Measurements from ENCODE around the gene TRPV5. TPM values are rescaled to one million over a fixed set of nuclear protein-coding genes. Genes with fewer than 3 reads are reported as not detected.

Gene TRPV5
- total RNA-seq, 1 donor from 2014 or later: not detected

DNA sequence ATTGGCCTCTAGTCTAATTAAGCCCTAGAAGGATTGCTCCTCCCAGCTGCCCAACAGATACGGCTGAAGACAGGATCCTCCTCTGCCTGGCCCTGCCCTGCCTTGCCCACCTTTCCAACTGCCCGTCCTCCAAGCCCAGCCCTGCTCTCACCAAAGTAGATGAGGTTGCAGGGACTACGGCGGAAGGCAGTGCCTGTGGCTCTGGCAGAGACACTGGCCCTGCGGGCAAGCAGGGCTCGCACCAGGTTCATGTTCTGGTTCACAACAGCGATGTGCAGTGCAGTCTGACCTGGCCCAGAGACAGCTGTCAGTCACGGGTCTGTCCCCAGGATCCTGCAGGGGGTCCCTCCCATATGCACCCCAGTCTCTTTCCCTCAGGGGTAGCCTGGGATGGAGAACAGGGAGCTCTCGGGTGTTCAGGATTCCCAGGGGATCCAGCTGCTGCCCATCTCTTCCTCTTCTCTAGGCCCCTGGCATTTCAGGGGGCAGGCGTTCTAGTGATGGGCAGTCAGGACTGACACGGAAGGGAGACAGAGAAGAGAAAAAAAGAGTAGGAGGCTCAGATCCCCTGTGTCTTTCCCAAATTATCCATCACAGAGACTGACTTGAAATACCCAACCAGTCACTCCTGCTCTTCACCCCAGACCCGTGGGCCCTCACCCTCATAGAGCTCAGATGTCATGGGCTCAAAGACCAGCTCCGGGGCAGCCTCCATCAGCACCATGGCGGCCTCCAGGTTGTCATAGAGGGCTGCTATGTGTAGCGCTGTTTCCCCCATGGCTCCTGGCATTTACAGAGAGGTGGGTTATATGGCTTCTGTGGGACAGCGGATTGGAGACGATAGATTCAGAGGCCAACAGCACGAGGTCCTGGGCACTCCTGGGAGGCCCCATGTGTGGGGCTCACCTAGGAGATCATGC is 56.3 kb downstream of the TRPV5 start:
- intact Hi-C loops (cut with micrococcal nuclease): no loop called here
- DNase-seq (no peak), ATAC-seq (no peak)

DNA sequence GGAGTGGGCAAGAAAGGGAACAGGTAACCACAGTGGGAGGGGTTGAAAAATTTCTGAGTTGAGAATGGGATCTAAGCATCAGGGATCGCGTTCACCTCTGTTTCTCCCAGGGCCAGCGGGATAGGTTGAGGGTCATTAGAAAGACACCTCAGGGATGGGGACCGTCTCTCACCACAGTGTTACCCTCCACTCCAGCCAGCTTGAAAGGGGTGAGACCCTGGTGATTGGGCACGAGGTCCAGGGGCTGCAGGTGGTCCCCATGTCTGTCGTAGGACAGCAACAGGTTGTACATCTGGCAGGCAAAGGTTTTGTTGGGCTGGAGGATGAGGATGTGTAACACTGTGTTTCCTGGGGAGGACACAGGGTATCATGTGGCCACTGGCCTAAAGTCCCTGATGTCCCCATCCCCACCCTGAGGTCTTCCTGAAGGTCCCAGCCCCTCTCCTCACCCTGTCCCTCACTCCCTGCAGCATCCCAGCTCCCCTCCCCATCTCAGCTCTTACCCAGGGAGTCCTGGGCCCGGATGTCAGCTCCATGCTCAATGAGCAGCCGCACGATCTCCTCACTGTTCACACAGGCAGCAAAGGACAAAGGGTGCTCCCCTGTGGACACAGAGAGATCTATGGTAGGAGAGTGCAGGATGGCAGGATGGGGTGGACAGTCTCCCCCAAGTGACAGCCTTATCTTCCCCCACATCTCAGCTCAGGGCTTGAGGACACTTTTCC is 57.1 kb downstream of the TRPV5 start:
- no peak for ATAC-seq
- no peak for DNase-seq
- intact Hi-C loops (cut with micrococcal nuclease): no loop called here

DNA sequence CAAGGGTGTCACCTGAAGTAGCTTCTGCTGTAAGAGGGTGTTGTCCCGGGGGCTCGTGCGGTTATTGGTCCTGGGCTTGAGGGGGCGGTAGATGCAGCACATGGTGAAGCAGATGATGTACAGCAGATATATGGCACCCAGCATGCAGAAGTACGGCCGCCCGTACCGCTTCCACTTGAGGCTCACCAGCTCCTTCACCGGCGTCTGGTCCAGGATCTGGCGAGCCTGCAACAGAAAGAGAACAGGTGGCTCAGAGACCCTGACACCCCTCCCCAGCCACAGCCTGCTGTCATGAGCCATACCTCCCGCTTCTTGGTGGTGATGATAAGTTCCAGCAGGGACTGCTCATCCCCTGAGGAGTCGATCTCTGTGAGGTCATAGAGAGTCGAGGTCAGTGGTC is 58.1 kb downstream of the TRPV5 start:
- intact Hi-C loops (cut with micrococcal nuclease): no loop called here
- no peak for DNase-seq
- no peak for ATAC-seq

DNA sequence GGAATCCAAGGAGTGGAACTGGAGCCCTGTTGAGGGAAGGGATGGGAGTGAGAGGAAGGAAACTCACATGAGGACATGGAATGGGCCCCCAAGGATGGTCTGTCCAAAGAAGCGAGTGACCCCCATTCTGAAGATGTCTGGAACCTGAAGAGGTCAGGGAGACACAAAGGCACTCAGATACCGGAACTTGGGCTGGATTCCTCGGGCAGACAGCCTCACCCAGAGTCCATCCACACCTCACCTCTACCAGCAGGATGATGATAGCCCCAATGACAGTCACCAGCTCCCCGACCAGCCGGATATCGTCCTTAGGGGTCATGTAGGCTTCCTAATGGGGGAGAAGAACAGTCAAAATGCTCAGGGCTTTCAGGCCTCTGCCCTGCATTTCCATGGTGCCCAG is 58.7 kb downstream of the TRPV5 start:
- ATAC-seq: no peak
- intact Hi-C loops (cut with micrococcal nuclease): no loop called here
- DNase-seq: no peak

DNA sequence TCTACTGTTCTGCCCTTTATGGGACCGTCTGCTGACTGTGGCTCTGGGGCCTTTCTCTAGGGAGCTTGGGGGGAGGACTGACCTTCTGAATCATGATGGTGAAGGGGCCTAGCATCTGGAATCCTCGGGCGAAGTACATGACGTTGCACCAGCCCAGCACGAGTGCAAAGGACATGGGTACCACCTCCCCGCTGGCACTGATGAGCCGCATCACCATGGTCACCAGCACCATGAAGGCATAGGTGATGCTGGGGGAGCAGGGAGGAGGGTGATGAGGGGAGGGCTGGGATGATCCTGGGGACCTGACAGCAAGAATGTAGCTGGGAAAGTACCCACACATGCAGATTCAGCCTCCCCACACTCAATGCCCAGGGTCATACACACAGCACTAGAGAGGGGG is 59.1 kb downstream of the TRPV5 start:
- intact Hi-C loops (cut with micrococcal nuclease): no loop called here
- ATAC-seq: no peak
- DNase-seq: no peak

DNA sequence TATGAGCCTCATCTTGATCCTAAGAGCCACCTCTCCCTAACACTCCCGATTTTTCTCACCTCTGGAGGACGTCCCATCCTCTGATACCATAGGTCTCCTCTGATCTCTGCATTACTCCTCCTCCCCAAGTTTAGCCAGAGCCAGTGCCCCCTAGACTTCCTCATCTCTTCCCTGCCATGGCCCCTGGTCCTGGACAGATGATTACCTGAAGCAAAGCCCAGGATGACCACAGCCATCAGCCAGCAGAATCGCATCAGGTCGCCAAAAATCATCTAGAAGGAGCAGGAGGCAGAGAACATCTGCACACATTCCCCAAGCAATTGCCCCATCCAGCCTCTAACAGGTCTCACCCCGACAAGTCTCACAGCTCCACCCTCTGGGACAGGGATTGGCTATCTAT is 59.7 kb downstream of the TRPV5 start:
- ATAC-seq: no peak
- DNase-seq: no peak
- intact Hi-C loops (cut with micrococcal nuclease): no loop called here

DNA sequence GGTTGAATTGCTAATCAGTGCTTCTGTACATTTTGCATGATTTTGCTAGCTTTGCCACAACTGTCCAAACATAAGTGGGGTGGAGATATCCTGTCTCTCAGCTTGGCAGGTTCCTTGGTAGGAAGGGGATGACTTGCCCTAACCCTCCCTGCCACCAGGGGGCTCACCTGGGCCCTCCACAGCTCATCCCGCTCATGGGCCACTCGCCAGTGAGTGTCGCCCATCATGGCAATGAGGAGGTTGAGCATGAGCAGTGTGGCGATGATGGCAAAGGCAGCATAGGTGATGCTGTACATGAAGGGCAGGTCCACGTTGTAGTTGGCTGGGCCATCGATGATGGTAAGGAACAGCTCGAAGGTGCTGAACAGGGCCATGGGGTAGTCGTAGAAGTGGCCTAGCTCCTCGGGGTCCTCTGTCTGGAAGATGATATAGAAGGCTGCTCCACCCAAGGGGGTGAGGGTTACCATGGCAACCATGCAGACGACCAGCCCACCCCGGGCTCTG is 60.2 kb downstream of the TRPV5 start:
- no peak for ATAC-seq
- intact Hi-C loops (cut with micrococcal nuclease): no loop called here

DNA sequence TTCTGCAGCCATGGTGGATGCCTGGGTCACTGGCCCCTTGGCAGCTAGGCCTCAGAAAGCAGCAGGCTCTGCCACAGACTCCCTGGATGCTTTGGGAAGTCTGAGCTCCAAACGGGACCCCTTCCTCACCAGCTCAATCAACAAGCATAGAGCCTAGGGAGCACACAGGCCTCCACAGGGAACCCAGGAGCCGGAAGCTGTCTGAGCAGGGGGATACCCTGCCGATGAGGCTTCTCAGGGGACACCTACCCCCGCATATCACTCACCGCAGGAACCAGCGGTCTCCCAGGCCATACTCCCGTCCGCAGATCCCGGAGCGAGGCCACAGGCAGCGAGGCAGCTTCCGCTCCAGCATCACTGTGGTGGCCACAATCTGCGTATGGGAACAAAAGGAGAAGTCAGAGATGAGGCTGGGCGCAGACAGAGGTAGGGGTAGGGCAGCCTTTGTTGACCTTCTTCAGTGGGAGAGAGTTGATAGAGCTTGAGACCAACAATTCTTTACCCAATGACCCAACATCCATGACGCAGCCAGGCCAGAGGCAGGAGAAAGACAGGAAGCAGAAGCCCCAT is 61.4 kb downstream of the TRPV5 start:
- ATAC-seq (no peak), DNase-seq (no peak)
- intact Hi-C loops (cut with micrococcal nuclease): no loop called here

More for the DNA sequence above, 60.2 kb downstream of the TRPV5 start:
- no peak for DNase-seq

DNA sequence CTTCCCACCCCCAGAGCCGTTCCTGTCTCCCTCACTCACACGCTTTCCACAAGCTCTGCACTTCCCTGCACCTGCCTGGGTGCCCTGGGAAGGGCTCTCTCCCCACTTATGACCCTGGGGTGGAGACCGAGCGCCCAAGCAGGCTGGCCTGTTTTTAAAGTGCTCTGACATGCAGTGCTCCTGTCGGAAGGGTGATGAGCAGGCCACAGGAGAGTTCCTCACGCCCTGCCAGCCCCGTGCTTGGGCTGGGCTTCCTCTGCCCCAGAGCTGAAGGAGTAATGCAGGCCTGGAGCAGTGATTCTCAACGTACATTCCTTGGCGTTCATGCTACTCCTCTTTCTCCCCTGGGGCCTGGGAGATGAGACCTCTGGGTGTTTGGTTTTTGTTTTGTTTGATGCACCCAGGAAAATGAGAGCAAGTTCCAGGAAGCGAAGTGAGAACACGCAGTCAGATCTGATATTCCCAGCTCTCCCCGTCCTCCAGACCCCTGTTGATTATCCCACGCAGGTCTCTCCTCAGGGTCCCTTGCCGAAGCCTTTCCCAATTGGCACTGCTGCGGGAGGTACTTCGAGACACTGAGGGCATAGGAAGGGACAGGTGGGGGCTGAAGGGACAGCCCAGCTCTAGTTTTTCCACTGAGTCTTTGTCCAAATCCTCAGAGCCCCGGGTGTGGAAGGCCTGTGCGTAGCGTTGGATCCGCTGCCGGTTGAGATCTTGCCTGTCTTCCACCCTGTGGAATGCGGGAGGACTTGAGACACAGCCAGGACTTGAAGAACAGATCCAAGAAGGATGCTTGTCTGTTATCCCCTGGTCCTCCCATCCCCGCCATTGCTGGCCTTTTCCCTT is 62.1 kb downstream of the TRPV5 start:
- intact Hi-C loops (cut with micrococcal nuclease): no loop called here
- no peak for DNase-seq

DNA sequence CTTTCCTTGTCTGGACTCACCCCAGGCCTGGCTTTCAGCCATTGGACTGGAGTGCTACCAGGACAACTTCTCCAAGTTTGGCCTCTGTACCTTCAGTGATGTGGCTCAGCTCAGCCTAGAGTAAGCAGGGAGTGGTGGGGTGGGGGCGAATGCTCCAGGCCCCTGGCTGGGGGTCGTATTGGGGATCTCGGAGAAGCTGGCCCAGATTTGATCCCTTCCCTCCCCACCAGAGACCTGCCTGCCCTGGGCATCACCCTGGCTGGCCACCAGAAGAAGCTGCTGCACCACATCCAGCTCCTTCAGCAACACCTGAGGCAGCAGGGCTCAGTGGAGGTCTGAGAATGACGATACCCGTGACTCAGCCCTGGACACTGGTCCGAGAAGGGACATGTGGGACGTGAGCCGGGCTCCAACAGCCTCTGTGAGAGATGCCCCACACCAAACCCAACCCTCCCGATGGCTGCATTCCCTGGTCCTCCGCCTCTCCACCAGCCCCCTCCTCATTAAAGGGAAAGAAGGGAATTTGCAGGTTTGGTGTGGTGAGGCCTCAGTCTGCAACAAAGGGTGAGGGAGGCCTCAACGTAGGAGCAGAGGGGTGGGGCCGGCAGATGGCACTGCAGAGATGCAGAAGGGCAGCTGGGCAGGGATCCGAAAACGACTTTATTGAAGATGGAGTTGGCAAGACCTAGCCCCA is 62.8 kb downstream of the TRPV5 start:
- no peak for DNase-seq
- intact Hi-C loops (cut with micrococcal nuclease): no loop called here

More for the DNA sequence above, 62.1 kb downstream of the TRPV5 start:
- ATAC-seq: no peak

DNA sequence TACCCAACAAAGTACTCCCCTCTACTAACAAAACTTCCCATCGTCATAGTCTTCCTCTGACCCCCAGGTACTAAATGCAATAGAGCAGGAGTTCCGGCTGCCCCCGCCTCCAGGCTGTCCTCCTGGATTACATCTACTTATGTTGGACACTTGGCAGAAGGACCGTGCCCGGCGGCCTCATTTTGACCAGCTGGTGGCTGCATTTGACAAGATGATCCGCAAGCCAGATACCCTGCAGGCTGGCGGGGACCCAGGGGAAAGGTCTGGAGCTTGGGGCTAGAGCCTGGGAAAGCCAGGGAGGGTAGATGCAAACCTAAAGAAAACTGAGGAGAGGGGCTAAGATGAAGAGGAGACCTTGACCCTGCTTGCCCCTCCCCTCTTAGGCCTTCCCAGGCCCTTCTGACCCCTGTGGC is 63.4 kb downstream of the TRPV5 start:
- intact Hi-C loops (cut with micrococcal nuclease): no loop called here
- no peak for DNase-seq
- no peak for ATAC-seq

More for the DNA sequence above, 62.8 kb downstream of the TRPV5 start:
- ATAC-seq: no peak

DNA sequence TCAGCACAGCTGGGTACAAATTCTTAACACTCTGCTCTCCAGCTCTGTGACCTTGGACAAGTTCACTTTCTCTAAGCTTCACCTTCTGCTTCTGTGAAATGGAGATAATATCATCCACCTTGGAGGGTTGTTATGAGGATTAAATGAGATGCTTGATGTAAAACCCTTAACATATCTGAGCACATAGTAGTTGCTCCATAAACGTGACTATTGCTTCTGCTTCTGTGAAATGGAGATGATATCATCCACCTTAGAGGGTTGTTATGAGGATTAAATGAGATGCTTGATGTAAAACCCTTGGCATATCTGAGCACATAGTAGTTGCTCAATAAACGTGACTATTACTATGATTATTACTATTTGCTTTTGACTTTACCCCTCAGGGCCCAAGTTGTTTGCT is 64.1 kb downstream of the TRPV5 start:
- ATAC-seq: no peak
- no peak for DNase-seq
- intact Hi-C loops (cut with micrococcal nuclease): no loop called here

DNA sequence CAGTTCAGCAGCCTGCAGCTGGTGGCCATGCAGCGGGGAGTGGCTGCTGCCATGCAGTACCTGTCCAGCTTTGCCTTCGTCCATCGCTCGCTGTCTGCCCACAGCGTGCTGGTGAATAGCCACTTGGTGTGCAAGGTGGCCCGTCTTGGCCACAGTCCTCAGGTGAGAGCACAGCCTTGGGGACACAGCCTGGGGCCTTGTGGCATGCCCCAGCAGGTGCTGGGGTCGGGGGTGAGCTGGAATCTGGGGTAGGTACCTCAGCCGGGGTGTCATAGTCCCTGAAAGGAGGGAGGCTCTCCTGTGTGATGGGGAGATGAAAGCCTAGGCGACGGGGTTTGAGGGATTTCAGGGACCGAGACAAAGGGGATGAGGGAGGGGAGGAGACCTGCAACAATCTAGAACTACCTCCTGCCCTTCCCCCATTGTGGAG is 64.5 kb downstream of the TRPV5 start:
- intact Hi-C loops (cut with micrococcal nuclease): no loop called here
- DNase-seq (no peak), ATAC-seq (no peak)

DNA sequence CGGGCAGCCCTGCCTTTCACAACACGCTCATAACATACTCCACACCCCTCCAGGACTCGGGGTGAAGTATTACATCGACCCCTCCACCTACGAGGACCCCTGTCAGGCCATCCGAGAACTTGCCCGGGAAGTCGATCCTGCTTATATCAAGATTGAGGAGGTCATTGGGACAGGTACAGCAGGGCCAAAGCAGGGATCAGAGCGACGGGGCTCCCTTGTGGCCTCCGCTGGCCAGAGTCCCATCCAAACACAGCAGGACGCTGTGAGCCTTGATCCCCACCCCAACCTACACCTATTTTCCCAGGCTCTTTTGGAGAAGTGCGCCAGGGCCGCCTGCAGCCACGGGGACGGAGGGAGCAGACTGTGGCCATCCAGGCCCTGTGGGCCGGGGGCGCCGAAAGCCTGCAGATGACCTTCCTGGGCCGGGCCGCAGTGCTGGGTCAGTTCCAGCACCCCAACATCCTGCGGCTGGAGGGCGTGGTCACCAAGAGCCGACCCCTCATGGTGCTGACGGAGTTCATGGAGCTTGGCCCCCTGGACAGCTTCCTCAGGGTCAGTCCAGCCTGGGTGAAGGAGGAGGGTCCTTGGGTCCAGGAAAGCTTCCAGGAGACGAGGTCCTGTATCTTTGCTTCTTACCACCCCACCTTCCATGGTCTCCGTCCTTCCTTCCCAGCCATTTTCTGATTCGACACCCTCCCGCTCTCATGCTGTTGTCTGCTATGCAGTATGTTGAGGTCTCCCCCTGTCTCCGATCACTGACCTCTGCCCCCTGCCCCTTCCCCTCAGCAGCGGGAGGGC is 65.2 kb downstream of the TRPV5 start:
- ATAC-seq: no peak
- intact Hi-C loops (cut with micrococcal nuclease): no loop called here
- no peak for DNase-seq

DNA sequence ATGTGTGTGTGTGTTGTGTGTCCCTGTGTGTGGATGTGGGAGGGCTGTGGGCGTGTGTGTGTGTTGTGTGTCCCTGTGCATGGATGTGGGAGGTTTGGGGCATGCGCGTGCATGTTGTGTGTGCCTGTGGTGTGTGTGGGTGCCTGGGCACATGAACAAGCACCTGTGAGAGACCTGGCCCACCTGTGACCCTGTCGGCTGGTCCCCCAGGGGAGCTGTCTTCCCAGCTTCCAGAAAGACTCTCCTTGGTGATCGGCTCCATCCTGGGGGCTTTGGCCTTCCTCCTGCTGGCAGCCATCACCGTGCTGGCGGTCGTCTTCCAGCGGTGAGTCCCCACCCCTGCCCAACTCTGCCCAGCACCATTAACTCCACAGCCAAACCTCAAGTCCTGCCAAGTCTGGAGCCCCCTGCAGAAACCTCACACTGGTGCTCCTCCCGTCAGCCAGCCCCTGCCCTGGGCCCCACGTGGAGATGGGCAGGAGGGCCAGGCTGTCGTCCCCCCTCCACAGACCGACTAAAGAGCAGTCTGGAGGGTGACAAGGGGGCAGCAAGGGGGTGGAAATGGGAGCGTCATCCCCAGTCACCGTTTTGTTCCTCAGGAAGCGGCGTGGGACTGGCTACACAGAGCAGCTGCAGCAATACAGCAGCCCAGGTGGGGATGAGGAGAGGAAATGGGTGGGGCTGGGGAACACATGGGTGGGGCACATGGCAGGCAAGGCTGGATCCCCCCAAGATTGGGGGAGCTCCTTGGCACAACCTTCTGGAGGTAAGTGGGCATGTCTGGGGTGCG is 66.0 kb downstream of the TRPV5 start:
- no peak for DNase-seq
- intact Hi-C loops (cut with micrococcal nuclease): no loop called here
- no peak for ATAC-seq

DNA sequence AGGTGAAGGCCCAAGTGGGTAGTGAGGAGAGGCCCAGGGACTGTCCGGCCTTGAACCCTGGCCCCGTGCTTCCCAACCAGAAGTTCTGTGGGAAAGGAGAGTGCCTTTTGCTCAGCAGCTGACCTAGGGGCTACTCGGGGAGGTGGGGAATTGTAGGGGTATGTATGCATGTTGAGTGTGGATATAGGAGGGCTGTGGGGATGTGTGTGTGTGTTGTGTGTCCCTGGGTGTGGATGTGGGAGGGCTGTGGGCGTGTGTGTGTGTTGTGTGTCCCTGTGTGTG is 66.5 kb downstream of the TRPV5 start:
- intact Hi-C loops (cut with micrococcal nuclease): no loop called here
- no peak for ATAC-seq
- no peak for DNase-seq

DNA sequence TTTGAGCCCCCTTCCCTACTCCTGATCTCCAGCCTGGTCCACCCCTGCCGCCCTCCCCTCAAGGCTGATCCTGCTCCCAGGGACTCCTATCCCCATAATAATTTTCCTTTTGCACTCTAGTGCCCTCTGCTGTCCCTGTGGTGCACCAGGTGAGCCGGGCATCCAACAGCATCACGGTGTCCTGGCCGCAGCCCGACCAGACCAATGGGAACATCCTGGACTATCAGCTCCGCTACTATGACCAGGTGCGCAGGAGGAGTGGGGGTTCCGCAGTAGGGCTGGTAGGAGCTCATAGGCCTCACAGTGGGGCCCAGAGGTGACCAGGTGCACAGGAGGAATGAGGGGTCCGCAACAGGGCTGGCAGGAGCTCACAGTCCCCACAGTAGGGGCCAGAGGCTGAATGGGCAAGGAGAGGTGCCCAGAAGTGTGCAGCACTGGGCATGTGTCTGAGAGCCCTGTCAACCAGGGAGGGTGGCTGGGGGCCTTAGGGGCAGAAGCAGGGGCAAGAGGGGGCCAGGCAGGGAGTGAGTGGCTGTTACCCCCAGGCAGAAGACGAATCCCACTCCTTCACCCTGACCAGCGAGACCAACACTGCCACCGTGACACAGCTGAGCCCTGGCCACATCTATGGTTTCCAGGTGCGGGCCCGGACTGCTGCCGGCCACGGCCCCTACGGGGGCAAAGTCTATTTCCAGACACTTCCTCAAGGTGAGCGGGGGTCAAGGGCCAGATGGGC is 67.0 kb downstream of the TRPV5 start:
- intact Hi-C loops (cut with micrococcal nuclease): no loop called here
- peak; percentile 50 for DNase-seq
- peak; percentile 76 for ATAC-seq

All from left ventricle myocardium superior (tissue), 1 donor.